GM12874 (cell line): ENCODE results near the gene ZNF724.

Experiments
- TF ChIP-seq, protein P1 (sequence below): IDR thresholded peaks from 2 replicates; pipeline ENCODE4 v1.5.1; 2011; ENCODE audit warnings: low read depth, mild to moderate bottlenecking, control low read depth, low read length, moderate library complexity; ENCODE audit not compliant: insufficient read depth

ZNF724 gene

DNA sequence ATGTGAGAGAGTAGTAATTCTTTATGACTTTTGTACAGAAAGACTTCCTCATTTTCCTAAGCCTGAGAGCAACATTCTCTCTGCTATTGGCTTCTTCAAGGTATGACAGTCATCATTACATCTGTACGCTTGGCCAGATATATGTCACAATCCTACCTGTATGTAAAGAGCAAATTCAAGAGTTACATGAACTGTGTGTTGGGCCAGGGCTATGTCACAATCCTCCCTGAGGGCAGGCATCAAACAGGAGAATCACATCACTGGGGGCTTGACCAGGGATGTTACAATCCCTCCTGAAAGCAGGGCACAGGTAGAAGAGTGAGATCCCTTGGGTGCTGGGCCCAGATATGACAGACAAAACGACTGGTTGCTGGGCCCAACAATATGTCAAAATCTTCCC lies 9.8 kb upstream of the ZNF724 start:
- TF ChIP-seq, protein P1, sequence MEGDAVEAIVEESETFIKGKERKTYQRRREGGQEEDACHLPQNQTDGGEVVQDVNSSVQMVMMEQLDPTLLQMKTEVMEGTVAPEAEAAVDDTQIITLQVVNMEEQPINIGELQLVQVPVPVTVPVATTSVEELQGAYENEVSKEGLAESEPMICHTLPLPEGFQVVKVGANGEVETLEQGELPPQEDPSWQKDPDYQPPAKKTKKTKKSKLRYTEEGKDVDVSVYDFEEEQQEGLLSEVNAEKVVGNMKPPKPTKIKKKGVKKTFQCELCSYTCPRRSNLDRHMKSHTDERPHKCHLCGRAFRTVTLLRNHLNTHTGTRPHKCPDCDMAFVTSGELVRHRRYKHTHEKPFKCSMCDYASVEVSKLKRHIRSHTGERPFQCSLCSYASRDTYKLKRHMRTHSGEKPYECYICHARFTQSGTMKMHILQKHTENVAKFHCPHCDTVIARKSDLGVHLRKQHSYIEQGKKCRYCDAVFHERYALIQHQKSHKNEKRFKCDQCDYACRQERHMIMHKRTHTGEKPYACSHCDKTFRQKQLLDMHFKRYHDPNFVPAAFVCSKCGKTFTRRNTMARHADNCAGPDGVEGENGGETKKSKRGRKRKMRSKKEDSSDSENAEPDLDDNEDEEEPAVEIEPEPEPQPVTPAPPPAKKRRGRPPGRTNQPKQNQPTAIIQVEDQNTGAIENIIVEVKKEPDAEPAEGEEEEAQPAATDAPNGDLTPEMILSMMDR: no peak

DNA sequence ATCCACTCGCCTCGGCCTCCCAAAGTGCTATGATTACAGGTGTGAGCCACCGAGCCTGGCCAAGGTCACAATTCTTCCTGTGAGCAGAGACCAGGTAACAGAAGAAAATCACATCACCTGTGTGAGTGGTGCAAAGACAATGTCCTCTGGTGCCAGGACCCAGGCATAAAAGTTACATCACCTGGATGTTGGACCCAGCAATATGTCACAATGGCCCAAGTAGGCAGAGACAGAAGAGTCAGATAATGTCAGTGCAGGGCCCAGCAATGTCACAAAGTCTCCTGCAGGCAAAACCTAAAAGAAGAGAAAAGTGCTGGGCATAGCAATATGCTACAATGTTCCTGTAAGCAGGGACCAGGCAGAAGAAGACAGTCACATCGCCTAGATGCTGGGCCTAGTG lies 5.5 kb upstream of the ZNF724 start:
- TF ChIP-seq, protein P1: no peak

DNA sequence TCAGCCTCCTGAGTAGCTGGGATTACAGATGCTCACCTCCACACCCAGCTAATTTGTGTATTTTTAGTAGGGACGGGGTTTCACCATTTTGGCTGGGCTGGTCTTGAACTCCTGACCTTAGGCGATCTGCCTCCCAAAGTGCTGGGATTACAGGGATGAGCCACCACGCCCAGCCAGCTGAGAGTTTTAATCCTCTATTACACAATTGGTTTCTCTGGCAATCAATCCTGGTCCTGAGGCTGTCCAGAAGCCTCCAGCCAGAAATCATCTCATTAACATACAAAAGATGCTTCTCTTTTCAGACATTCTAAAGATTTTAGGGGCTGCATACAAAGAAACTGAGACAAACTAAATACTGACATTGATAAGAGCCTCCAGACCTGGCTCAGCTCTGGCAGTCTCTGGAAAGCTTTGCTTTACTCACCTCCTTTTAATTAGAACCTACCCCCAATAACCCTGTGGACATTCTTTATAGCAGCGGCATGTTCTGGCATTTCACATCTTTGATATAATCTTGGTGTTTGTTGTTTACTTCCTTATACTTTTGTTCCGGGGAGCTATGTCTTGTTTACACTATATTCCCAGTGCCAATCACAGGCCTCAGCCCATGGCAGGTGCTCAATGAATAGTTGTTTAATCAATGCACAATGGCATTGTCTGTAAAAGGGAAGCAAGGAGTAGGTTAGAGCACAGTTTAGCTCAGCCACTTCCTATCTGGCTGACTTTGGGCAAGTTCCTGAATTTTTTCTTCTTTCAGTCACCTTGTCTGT lies 4.1 kb upstream of the ZNF724 start:
- TF ChIP-seq, protein P1: no peak

DNA sequence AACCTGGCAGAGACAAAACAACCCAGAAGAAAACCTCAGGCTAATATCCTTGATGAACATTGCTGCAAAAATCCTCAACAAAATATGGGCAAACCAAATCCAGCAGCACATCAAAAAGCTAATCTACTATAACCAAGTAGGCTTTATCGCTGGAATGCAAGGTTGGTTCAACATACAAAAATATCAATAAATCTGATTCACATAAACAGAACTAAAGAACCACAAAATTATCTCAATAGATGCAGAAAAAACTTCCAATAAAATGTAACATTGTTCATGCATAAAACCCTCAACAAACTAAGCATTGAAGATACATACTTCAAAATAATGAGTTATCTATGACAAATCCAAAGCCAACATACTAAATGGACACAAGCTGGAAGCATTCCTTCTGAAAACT lies 8.8 kb downstream of the ZNF724 start:
- TF ChIP-seq, protein P1: no peak

DNA sequence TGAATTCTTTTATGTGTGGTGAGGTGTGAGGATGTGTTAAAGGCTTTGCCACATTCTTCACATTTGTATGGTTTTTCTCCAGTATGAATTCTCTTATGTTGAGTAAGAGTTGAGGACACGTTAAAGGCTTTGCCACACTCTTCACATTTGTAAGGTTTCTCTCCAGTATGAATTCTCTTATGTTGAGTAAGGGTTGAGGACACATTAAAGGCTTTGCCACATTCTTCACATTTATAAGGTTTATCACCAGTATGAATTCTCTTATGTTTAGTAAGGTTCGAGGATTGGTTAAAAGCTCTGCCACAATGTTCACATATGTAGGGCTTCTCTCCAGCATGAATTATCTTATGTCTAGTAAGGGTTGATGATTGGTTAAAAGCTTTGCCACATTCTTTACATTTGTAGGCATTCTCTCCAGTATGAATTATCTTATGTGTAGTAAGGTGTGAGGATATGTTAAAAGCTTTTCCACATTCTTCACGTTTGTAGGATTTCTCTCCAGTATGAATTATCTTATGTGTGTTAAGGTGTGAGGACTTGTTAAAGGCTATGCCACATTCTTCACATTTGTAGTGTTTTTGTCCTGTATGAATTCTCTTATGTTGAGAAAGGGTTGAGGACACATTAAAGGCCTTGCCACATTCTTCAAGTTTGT lies 27.1 kb downstream of the ZNF724 start:
- TF ChIP-seq, protein P1: no peak

DNA sequence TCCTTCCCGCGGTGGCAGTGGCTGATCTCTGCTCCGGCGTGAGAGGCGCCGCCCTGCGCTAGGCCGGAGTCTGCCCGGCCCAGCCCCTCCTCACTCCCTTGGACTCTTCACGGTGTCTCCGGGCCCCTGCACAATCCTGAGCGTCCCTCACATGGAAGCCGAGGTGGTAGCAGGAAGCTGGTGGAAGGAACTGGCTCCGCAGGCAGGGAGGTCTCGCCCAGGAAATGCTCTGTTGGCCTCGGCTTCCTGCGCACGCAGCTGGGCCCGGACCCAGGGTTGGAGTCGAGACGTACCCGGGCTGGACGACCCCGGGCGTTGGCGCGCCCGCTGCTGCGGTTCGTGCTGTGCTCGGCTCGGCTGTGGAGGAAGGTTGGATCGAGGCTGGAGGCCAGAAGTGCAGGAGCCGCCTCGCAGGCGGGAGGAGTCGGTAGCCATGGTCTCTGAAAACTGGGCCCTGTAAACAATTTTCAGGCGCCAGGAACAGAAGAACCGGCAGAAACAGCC lies 46.3 kb downstream of the ZNF724 start:
- TF ChIP-seq, protein P1: no peak

DNA sequence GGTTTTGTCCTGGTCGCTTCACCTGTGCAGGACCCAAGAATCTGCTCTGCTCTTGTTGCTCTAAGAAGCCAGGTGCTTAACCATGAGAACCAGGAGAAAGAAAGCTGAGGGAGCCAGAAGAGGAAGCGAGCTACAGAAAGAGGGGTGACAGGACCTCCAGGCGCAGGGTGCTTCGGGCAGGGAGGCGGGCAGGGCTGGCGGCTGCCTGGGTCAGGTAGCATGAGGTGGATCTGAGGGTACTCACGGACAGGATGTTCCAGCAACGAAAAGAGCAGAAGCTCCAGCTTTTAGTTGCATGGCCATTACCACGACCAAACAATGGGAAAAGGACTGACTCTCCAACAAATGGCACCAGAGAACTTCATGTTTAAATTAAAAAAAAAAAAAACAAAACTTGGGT lies 59.9 kb downstream of the ZNF724 start:
- TF ChIP-seq, protein P1: no peak
